IPS-18a (cell line): ENCODE measurements around the gene MRPS27.
"Not testable (repeated sequence)": the region's sequence is repeated elsewhere in the genome, so short reads cannot be mapped to it uniquely, and the experiment has no call there.

Source experiments
- H3K27ac ChIP-seq: one replicate; pipeline ENCODE4 v1.5.1; 2013; ENCODE audit warnings: low read length
- H3K27me3 ChIP-seq: one replicate; pipeline ENCODE4 v1.6.1; 2013; ENCODE audit warnings: mild to moderate bottlenecking, low read length; ENCODE audit not compliant: control insufficient read depth, insufficient read depth
- H3K36me3 ChIP-seq: one replicate; pipeline ENCODE4 v1.6.1; 2013; ENCODE audit warnings: low read depth, low read length; ENCODE audit not compliant: control insufficient read depth
- H3K4me1 ChIP-seq: one replicate; pipeline ENCODE4 v1.6.1; 2013; ENCODE audit warnings: low read depth, low read length; ENCODE audit not compliant: control insufficient read depth
- H3K4me3 ChIP-seq: one replicate; pipeline ENCODE4 v1.5.1; 2013; ENCODE audit warnings: low read length
- H3K9ac ChIP-seq: one replicate; pipeline ENCODE4 v1.6.1; 2013; ENCODE audit warnings: mild to moderate bottlenecking, low read length, moderate library complexity
- H3K9me3 ChIP-seq: one replicate; pipeline ENCODE4 v1.6.1; 2013; ENCODE audit warnings: low read depth, low read length; ENCODE audit not compliant: control insufficient read depth

The MRPS27 gene

DNA sequence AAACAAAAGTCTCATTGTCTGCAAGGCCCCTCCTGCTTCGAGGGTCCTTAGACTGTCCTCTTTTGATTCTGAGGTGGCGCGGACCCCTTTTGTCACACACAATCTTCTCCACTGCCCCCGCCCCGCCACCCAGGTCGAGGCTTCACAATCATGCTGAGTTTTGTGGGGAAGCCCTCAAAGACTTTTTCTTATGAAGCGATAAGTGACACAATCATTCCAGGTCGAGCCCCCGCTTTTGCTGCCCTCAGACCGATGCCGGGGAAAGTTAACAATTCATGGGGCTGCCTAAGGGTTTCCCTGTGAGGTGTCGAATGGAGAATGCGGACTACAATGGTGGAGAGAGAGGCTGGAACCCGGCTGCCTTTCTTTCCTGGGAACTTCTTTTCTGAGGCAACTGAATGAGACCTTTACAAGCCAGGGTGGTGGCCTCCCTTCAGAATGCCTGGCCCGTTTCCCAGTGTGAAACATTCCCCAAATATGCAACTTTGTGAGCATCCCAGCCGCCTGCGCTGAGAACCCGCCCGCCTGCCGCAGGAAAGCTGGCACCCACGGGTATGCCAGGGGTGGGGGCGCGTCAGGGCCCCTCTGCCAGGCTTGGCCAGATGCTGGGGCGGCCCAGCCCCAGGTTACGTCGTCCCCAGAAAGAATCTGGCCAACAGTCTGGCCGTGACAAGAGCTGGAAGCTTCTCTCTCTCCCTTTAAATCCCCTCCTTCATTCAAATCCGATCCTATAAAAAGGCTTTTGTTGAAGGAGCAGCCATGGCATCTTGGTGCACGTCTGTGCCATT, 140.8 kb downstream of the MRPS27 start:
- H3K27ac ChIP-seq = peak overlapping the region; percentile 20
- H3K4me3 ChIP-seq = no peak overlapping the region
- H3K4me1 ChIP-seq = peaks cover 28% of the 10 kb centered on the region
- H3K9ac ChIP-seq = peak overlapping the region; percentile 15
- H3K9me3 ChIP-seq = no peaks in the 10 kb centered on the region
- peaks cover 5% of the 10 kb centered on the region for H3K36me3 ChIP-seq
- H3K27me3 ChIP-seq = no peaks in the 10 kb centered on the region

- H3K36me3 ChIP-seq = no peaks in the 10 kb centered on the region
- H3K9me3 ChIP-seq = no peaks in the 10 kb centered on the region
- H3K4me3 ChIP-seq = no peak overlapping the region
- H3K9ac ChIP-seq = no peak overlapping the region
- no peak overlapping the region for H3K27ac ChIP-seq
- H3K27me3 ChIP-seq = no peaks in the 10 kb centered on the region
- peaks cover 19% of the 10 kb centered on the region for H3K4me1 ChIP-seq
These were observed 142.5 kb downstream of the MRPS27 start for GRCh38 chr5:72177538-72177937.

DNA sequence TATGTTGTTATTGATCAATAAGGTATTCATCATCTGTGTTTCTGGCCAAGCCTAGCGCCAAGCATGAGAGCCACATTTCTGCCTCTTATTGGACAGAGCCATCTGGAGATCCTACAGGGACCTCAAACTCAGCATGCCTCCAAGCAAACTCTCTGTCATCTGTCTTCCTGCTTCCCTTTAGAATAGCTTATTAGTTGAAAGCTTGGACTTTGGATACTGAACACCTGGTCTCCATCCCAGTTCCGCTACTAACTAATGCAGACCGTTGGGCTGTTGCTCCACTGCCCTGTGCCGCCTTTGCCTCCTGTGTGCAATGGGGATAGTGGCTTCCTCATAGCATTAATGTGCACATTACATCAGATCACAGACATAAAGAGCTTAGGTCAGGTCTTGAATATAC, 147.3 kb downstream of the MRPS27 start:
- Histone ChIP-seq H3K9me3 (no peaks in the 10 kb centered on the region), H3K4me3 (no peak overlapping the region), H3K36me3 (no peaks in the 10 kb centered on the region), H3K27ac (no peak overlapping the region), H3K27me3 (no peaks in the 10 kb centered on the region), H3K9ac (no peak overlapping the region), H3K4me1 (peaks cover 22% of the 10 kb centered on the region)

- H3K27me3 ChIP-seq = no peaks in the 10 kb centered on the region
- no peak overlapping the region for H3K27ac ChIP-seq
- no peaks in the 10 kb centered on the region for H3K36me3 ChIP-seq
- H3K9ac ChIP-seq = no peak overlapping the region
- H3K4me1 ChIP-seq = peaks cover 33% of the 10 kb centered on the region
- no peak overlapping the region for H3K4me3 ChIP-seq
- H3K9me3 ChIP-seq = no peaks in the 10 kb centered on the region
These were observed 148.4 kb downstream of the MRPS27 start for GRCh38 chr5:72171667-72172066.

DNA sequence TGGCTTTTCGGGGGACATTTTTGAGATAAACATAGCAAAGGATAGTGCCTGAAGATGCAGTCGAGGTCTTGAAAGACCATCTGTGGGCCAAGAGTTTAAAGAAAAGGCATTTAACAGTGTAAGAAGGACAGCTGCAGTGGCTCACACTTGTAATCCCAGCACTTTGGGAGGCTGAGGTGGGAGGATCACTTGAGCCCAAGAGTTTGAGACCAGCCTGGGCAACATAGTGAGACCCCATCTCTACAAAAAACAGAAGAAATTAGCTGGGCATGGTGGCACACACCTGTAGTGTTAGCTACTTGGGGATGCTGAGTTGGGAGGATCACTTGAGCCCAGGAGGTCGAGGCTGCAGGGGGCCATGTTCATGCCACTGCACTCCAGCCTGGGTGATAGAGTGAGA, 148.9 kb downstream of the MRPS27 start:
- H3K9me3 ChIP-seq, H3K27ac ChIP-seq, H3K27me3 ChIP-seq, H3K9ac ChIP-seq, H3K36me3 ChIP-seq, H3K4me3 ChIP-seq: not testable (repeated sequence)
- peaks cover 38% of the 10 kb centered on the region for H3K4me1 ChIP-seq

DNA sequence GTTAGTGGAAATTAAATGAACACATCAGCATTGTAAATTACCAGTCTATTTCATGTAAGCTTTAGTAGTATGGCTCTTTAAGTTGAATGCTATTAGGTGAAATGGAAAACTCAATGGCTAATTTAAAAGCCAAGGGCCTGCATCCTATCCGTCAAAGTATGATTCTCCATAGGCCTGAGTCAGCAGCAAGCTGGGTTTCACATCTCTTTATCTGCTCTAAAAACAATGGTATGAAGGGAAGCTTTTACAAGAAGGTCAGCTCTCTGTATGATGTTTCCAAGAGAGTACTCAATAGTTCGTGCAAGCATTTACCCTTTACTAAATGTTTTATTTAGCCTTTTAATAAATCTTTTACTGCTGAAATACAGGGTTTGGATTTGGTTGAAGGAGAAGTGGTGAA, 149.9 kb downstream of the MRPS27 start:
- Histone ChIP-seq H3K4me1 (peaks cover 48% of the 10 kb centered on the region), H3K9me3 (no peaks in the 10 kb centered on the region), H3K9ac (no peak overlapping the region), H3K27me3 (no peaks in the 10 kb centered on the region), H3K27ac (no peak overlapping the region), H3K4me3 (no peak overlapping the region), H3K36me3 (peaks cover 5% of the 10 kb centered on the region)
